Trophoblast cell (in vitro differentiated cells and primary cell): ENCODE results near the gene ACSM2A.
"Not testable (repeated sequence)": the region's sequence is repeated elsewhere in the genome, so short reads cannot be mapped to it uniquely, and the experiment has no call there.

Source experiments
- DNase-seq, 2 donors: peaks; one replicate each; pipeline ENCODE4 v3.0.0-alpha.2; 2016
- H2AFZ ChIP-seq: 2 replicates; pipeline ENCODE4 v1.6.1; 2013; ENCODE audit warnings: low read length, moderate library complexity, mild to moderate bottlenecking; ENCODE audit not compliant: insufficient read depth, poor library complexity
- H2AK5ac ChIP-seq: 2 replicates; pipeline ENCODE4 v1.6.1; 2013; ENCODE audit warnings: mild to moderate bottlenecking, low read length
- H2BK120ac ChIP-seq: 2 replicates; pipeline ENCODE4 v1.6.1; 2013; ENCODE audit warnings: low read length, mild to moderate bottlenecking, moderate library complexity; ENCODE audit not compliant: insufficient read depth, poor library complexity
- H2BK12ac ChIP-seq: 2 replicates; pipeline ENCODE4 v1.6.1; 2013; ENCODE audit warnings: mild to moderate bottlenecking, low read length, moderate library complexity
- H2BK5ac ChIP-seq: 2 replicates; pipeline ENCODE4 v1.6.1; 2013; ENCODE audit warnings: low read length, low read depth, moderate library complexity, mild to moderate bottlenecking; ENCODE audit not compliant: poor library complexity
- H3K14ac ChIP-seq: 2 replicates; pipeline ENCODE4 v1.6.1; 2013; ENCODE audit warnings: mild to moderate bottlenecking, low read length
- H3K18ac ChIP-seq: 2 replicates; pipeline ENCODE4 v1.6.1; 2013; ENCODE audit warnings: mild to moderate bottlenecking, low read length
- H3K23ac ChIP-seq: 2 replicates; pipeline ENCODE4 v1.6.1; 2013; ENCODE audit warnings: low read length
- H3K27ac ChIP-seq: 2 replicates; pipeline ENCODE4 v1.5.1; 2013; ENCODE audit warnings: low read depth, mild to moderate bottlenecking, inconsistent platforms, low read length, moderate library complexity
- H3K27me3 ChIP-seq: 2 replicates; pipeline ENCODE4 v1.6.1; 2013; ENCODE audit warnings: inconsistent platforms, mild to moderate bottlenecking, low read length, moderate library complexity; ENCODE audit not compliant: insufficient read depth
- H3K36me3 ChIP-seq, 2 experiments: 1 replicate in 1 of 2; 2 replicates in 1 of 2; pipeline ENCODE4 v1.6.1; 2013; ENCODE audit warnings: low read length in 2 of 2, mild to moderate bottlenecking in 2 of 2, moderate library complexity in 1 of 2; ENCODE audit not compliant: insufficient read depth in 2 of 2, control insufficient read depth in 1 of 2
- H3K4ac ChIP-seq: 2 replicates; pipeline ENCODE4 v1.6.1; 2013; ENCODE audit warnings: low read depth, mild to moderate bottlenecking, low read length, moderate library complexity
- H3K4me1 ChIP-seq, 2 experiments: 1 replicate in 1 of 2; 2 replicates in 1 of 2; pipeline ENCODE4 v1.6.1; 2013; ENCODE audit warnings: low read length in 2 of 2, mild to moderate bottlenecking in 2 of 2, moderate library complexity in 1 of 2; ENCODE audit not compliant: insufficient read depth in 2 of 2, control insufficient read depth in 1 of 2
- H3K4me2 ChIP-seq: 2 replicates; pipeline ENCODE4 v1.6.1; 2013; ENCODE audit warnings: inconsistent platforms, mild to moderate bottlenecking, low read length, moderate library complexity
- H3K4me3 ChIP-seq: 2 replicates; pipeline ENCODE4 v1.5.1; 2013; ENCODE audit warnings: mild to moderate bottlenecking, low read depth, low read length, inconsistent platforms
- H3K79me1 ChIP-seq: one replicate; pipeline ENCODE4 v1.6.1; 2013; ENCODE audit warnings: low read length
- H3K79me2 ChIP-seq: 2 replicates; pipeline ENCODE4 v1.6.1; 2013; ENCODE audit warnings: low read length, mild to moderate bottlenecking; ENCODE audit not compliant: control insufficient read depth, insufficient read depth, poor library complexity
- H3K9ac ChIP-seq: 2 replicates; pipeline ENCODE4 v1.6.1; 2013; ENCODE audit warnings: mild to moderate bottlenecking, low read length
- H3K9me3 ChIP-seq: 2 replicates; pipeline ENCODE4 v1.6.1; 2013; ENCODE audit warnings: low read depth, mild to moderate bottlenecking, control low read depth, inconsistent platforms, low read length; ENCODE audit not compliant: insufficient read depth
- H4K12ac ChIP-seq: 2 replicates; pipeline ENCODE4 v1.6.1; 2013; ENCODE audit warnings: low read depth, mild to moderate bottlenecking, low read length, moderate library complexity
- H4K8ac ChIP-seq: 2 replicates; pipeline ENCODE4 v1.6.1; 2013; ENCODE audit warnings: low read depth, mild to moderate bottlenecking, low read length, moderate library complexity
- H4K91ac ChIP-seq: one replicate; pipeline ENCODE4 v1.6.1; 2013; ENCODE audit warnings: low read depth, mild to moderate bottlenecking, low read length, moderate library complexity
- WGBS: extraction: QIAGEN DNeasy Blood & Tissue Kit; methylation state at CpG from one replicate; pipeline ENCODE4 v1.1.7; 2013; ENCODE audit warnings: missing lambda C conversion rate; ENCODE audit not compliant: insufficient read length, insufficient coverage; ENCODE audit errors: extremely low coverage; 5-methylcytosine and 5-hydroxymethylcytosine counted together

Gene ACSM2A

GRCh38 chr16:20421748-20422147 is 29.6 kb upstream of the ACSM2A start:
- not testable (repeated sequence) for H3K4ac ChIP-seq
- no CpG with 5 or more reads among the region's 2 CpGs for WGBS

GRCh38 chr16:20423772-20424128 is 27.6 kb upstream of the ACSM2A start:
- H2AK5ac ChIP-seq, H3K79me1 ChIP-seq, H3K4me1 ChIP-seq, H3K4me3 ChIP-seq, H3K4me2 ChIP-seq, H4K91ac ChIP-seq, DNase-seq, H4K8ac ChIP-seq, H3K23ac ChIP-seq, H2AFZ ChIP-seq, H2BK12ac ChIP-seq, H3K27ac ChIP-seq, H3K79me2 ChIP-seq, H3K36me3 ChIP-seq, H4K12ac ChIP-seq, H2BK120ac ChIP-seq, H3K27me3 ChIP-seq, H3K9me3 ChIP-seq, H3K9ac ChIP-seq, H2BK5ac ChIP-seq, H3K14ac ChIP-seq, H3K18ac ChIP-seq, H3K4ac ChIP-seq: not testable (repeated sequence)
- WGBS = no CpG with 5 or more reads among the region's 5 CpGs

More at GRCh38 chr16:20421748-20422147, 29.6 kb upstream of the ACSM2A start:
- H4K8ac ChIP-seq, H3K4me2 ChIP-seq, H3K18ac ChIP-seq, H3K9ac ChIP-seq, H3K4me3 ChIP-seq, H3K9me3 ChIP-seq, H3K14ac ChIP-seq, H3K27ac ChIP-seq, H2BK5ac ChIP-seq, H3K4me1 ChIP-seq, H2AFZ ChIP-seq, H4K12ac ChIP-seq, H3K79me2 ChIP-seq, H2BK120ac ChIP-seq, H3K36me3 ChIP-seq, H3K27me3 ChIP-seq, H4K91ac ChIP-seq, H3K23ac ChIP-seq, H2BK12ac ChIP-seq, H2AK5ac ChIP-seq, DNase-seq, H3K79me1 ChIP-seq: not testable (repeated sequence)

- H3K18ac ChIP-seq = no peak overlapping the region
- H2AK5ac ChIP-seq = no peak overlapping the region
- no peak overlapping the region for H2BK12ac ChIP-seq
- no peak overlapping the region for H3K9ac ChIP-seq
- H3K14ac ChIP-seq = no peak overlapping the region
- H2BK5ac ChIP-seq = no peak overlapping the region
- no peak overlapping the region for H2BK120ac ChIP-seq
- no peaks in the 10 kb centered on the region for H3K27me3 ChIP-seq
- H4K8ac ChIP-seq = no peak overlapping the region
- H3K79me1 ChIP-seq = no peaks in the 10 kb centered on the region
- no peak for DNase-seq
- no peak overlapping the region for H3K4ac ChIP-seq
- H4K12ac ChIP-seq = no peak overlapping the region
- H3K27ac ChIP-seq = no peak overlapping the region
- no peak overlapping the region for H2AFZ ChIP-seq
- H3K4me2 ChIP-seq = no peak overlapping the region
- H3K23ac ChIP-seq = no peak overlapping the region
- H4K91ac ChIP-seq = no peak overlapping the region
- H3K4me3 ChIP-seq = no peak overlapping the region
- H3K79me2 ChIP-seq = no peaks in the 10 kb centered on the region
- H3K4me1 ChIP-seq = no peaks in the 10 kb centered on the region
- no peaks in the 10 kb centered on the region for H3K36me3 ChIP-seq
- H3K9me3 ChIP-seq = no peaks in the 10 kb centered on the region
- WGBS = no CpG with 5 or more reads among the region's 2 CpGs
Observed at GRCh38 chr16:20424129-20424866, 27.0 kb upstream of the ACSM2A start.

DNA sequence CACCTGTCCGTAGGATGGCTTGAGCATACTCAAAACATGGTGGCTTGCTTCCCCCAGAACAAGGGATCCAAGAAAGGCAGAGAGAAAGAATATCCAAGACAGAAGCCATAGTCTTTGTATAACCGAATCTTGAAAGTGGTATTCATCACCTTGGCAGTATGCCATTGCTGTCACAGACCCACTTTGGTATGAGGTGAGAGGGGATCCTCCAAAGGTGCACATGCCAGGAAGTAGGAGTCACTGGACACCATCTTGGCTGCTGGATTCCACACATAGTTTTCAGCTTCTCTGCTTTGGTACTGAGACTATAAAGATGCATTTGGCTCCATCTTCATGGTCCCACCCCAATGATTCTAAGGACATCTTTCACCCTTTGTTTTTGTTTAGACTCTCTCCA is 23.9 kb upstream of the ACSM2A start:
- WGBS = no CpG with 5 or more reads among the region's 2 CpGs
- H3K4me1 ChIP-seq = not testable (repeated sequence)

More for the DNA sequence above, 23.9 kb upstream of the ACSM2A start:
- H3K23ac ChIP-seq, H2BK12ac ChIP-seq, H2AK5ac ChIP-seq, H3K4me2 ChIP-seq, H3K9me3 ChIP-seq, H2BK5ac ChIP-seq, H4K91ac ChIP-seq, H3K4ac ChIP-seq, H3K18ac ChIP-seq, H3K79me2 ChIP-seq, H3K27me3 ChIP-seq, H3K14ac ChIP-seq, H2BK120ac ChIP-seq, H3K9ac ChIP-seq, H2AFZ ChIP-seq, H3K27ac ChIP-seq, H4K8ac ChIP-seq, H4K12ac ChIP-seq, H3K4me3 ChIP-seq, H3K79me1 ChIP-seq, H3K36me3 ChIP-seq: not testable (repeated sequence)
- DNase-seq = peak in 1 of 2 donors; percentile 1
